GM12864 (cell line): ENCODE measurements around the gene RB1.

Experiments used
- DNase-seq: peaks from one replicate; pipeline ENCODE4 v3.0.0-alpha.2; 2011; ENCODE audit warnings: low read depth
- H3K4me3 ChIP-seq: 2 replicates; pipeline ENCODE4 v1.5.1; 2011; ENCODE audit warnings: mild to moderate bottlenecking, low read depth, low read length, control low read depth
- CTCF ChIP-seq: IDR thresholded peaks from 2 replicates; pipeline ENCODE4 v1.5.1; 2011; ENCODE audit warnings: low read depth, mild to moderate bottlenecking, moderate library complexity, low read length, control low read depth, inconsistent platforms; ENCODE audit errors: missing control alignments

The RB1 gene

GRCh38 chr13:48273346-48273745 lies 30.2 kb upstream of the RB1 start:
- DNase-seq: no peak
- no peak overlapping the region for H3K4me3 ChIP-seq
- no peak for TF ChIP-seq CTCF

- DNase-seq: no peak
- TF ChIP-seq CTCF: no peak
Measured at GRCh38 chr13:48275507-48275906, 28.0 kb upstream of the RB1 start.

DNA sequence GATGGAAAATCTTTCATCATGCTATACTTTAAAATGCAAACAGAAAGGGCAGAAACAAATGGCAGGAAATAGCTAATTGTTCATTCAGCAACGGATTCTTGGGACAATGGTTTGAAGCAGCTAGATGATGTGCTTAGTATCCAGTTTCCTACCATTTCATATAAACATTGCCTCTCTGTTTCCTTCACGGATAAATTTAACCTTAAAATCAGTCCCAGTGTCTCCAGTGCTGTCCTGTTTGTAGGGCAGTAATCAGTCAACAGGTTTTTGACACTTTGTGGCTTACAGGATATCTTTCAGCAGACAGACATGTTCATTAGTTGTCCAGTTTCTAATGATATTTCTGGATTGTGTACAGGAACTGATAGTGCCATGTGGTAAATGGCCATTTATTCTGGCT lies 24.7 kb upstream of the RB1 start:
- H3K4me3 ChIP-seq: no peak overlapping the region
- TF ChIP-seq CTCF: no peak
- DNase-seq: no peak

More at GRCh38 chr13:48275507-48275906, 28.0 kb upstream of the RB1 start:
- H3K4me3 ChIP-seq: no peak overlapping the region

DNA sequence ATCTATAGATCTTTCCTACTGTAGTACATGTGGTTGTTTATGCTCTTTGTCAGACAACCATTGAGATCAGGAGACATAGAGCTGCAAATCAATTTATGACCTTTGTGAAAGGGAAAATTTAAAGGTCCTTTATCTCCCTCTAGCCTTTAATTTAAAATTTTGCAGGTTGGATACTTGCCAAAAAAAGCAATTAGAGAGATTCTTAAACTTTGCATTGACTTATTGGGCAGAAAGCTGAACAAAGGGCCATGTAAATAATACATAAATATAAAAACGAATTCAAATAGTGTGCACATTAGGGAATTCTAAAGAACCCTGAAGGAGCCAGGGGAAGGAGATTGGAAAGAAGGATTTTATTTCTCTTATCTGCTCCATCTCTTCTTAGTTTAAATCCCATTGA lies 22.0 kb upstream of the RB1 start:
- no peak for DNase-seq
- TF ChIP-seq CTCF: no peak

DNA sequence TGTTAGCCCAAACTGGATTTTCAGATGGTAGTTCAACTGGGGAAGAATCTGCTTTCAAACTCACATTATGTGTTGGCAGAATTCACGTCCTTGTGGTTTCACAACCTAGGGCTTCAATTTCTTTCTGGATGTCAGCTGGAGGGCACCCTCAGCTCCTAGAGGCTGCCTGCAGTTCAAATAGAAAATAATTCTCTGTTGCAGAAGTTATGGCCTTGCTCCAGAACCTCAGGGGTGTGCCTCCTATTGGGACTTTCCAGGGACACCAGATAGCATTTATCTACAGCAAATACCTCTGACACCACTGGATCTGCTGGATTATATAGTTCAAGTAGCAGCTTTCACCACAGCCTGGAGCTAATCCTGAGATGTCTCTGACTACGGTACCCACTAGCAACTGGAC lies 11.8 kb upstream of the RB1 start:
- no peak for TF ChIP-seq CTCF
- no peak for DNase-seq
- H3K4me3 ChIP-seq: no peak overlapping the region

More for the DNA sequence above, 22.0 kb upstream of the RB1 start:
- H3K4me3 ChIP-seq: no peak overlapping the region

DNA sequence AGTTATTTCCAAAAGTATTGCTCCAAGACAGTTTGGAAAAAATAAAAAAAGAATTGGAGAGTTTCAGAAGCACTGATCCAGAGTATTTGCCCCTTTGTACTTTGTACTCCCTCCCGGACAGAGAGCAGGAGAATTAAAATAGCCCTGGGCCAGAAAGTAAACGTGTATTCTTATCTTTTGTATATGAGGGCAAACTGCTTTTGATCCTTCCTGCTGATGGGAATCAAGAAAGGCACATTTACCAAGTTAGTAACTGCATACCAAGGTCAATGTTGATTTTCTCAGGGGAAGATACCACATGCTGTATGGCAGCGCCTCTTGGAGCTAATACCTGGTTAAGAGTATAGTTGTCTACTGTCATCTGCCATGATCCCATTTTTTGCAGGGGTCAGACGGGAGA lies 10.9 kb upstream of the RB1 start:
- no peak overlapping the region for H3K4me3 ChIP-seq
- DNase-seq: no peak
- TF ChIP-seq CTCF: no peak

GRCh38 chr13:48294653-48295052 lies 8.9 kb upstream of the RB1 start:
- DNase-seq: no peak
- no peak overlapping the region for H3K4me3 ChIP-seq

More at GRCh38 chr13:48294653-48295052, 8.9 kb upstream of the RB1 start:
- no peak for TF ChIP-seq CTCF
